IPS-15b (cell line): ENCODE data around the gene PLCD1.
A peak's percentile ranks its signal among the peaks of the same experiment; 100 is the strongest.
"Not testable (repeated sequence)": the region's sequence is repeated elsewhere in the genome, so short reads cannot be mapped to it uniquely, and the experiment has no call there.

ENCODE experiments used
- H3K27me3 ChIP-seq: one replicate; pipeline ENCODE4 v1.6.1; 2013; ENCODE audit warnings: low read length; ENCODE audit not compliant: control insufficient read depth, insufficient read depth
- H3K36me3 ChIP-seq: one replicate; pipeline ENCODE4 v1.6.1; 2013; ENCODE audit warnings: low read length; ENCODE audit not compliant: control insufficient read depth, insufficient read depth
- H3K4me1 ChIP-seq: one replicate; pipeline ENCODE4 v1.6.1; 2013; ENCODE audit warnings: mild to moderate bottlenecking, low read length; ENCODE audit not compliant: control insufficient read depth, insufficient read depth
- H3K4me3 ChIP-seq: one replicate; pipeline ENCODE4 v1.5.1; 2013; ENCODE audit warnings: low read depth, low read length
- H3K9ac ChIP-seq: one replicate; pipeline ENCODE4 v1.6.1; 2013; ENCODE audit warnings: low read depth, mild to moderate bottlenecking, low read length
- H3K9me3 ChIP-seq: one replicate; pipeline ENCODE4 v1.6.1; 2013; ENCODE audit warnings: mild to moderate bottlenecking, low read length; ENCODE audit not compliant: control insufficient read depth, insufficient read depth

PLCD1 gene

GRCh38 chr3:37993067-37993455 lies 36.4 kb downstream of the PLCD1 start:
- no peak overlapping the region for H3K4me3 ChIP-seq
- peaks cover 13% of the 10 kb centered on the region for H3K27me3 ChIP-seq
- peaks cover 5% of the 10 kb centered on the region for H3K4me1 ChIP-seq
- H3K9ac ChIP-seq, result no peak overlapping the region
- no peaks in the 10 kb centered on the region for H3K36me3 ChIP-seq
- H3K9me3 ChIP-seq, result no peaks in the 10 kb centered on the region

GRCh38 chr3:37992271-37993066 lies 37.0 kb downstream of the PLCD1 start:
- H3K36me3 ChIP-seq, result no peaks in the 10 kb centered on the region
- no peaks in the 10 kb centered on the region for H3K9me3 ChIP-seq
- H3K9ac ChIP-seq, result no peak overlapping the region
- peaks cover 5% of the 10 kb centered on the region for H3K4me1 ChIP-seq
- H3K27me3 ChIP-seq, result peaks cover 12% of the 10 kb centered on the region
- H3K4me3 ChIP-seq, result no peak overlapping the region

- no peaks in the 10 kb centered on the region for H3K9me3 ChIP-seq
- H3K4me3 ChIP-seq, result no peak overlapping the region
- peaks cover 12% of the 10 kb centered on the region for H3K27me3 ChIP-seq
- peaks cover 5% of the 10 kb centered on the region for H3K4me1 ChIP-seq
- H3K36me3 ChIP-seq, result no peaks in the 10 kb centered on the region
- H3K9ac ChIP-seq, result no peak overlapping the region
These were observed 37.6 kb downstream of the PLCD1 start for GRCh38 chr3:37991823-37992222.

- peak overlapping the region; percentile 26 for H3K4me3 ChIP-seq
- no peaks in the 10 kb centered on the region for H3K36me3 ChIP-seq
- H3K9me3 ChIP-seq, result no peaks in the 10 kb centered on the region
- peaks cover 5% of the 10 kb centered on the region for H3K4me1 ChIP-seq
- peaks cover 12% of the 10 kb centered on the region for H3K27me3 ChIP-seq
- H3K9ac ChIP-seq, result no peak overlapping the region
These were observed 38.3 kb downstream of the PLCD1 start for GRCh38 chr3:37991109-37991508.

- H3K27me3 ChIP-seq, result peaks cover 12% of the 10 kb centered on the region
- no peaks in the 10 kb centered on the region for H3K9me3 ChIP-seq
- no peaks in the 10 kb centered on the region for H3K36me3 ChIP-seq
- no peak within 1 kb of the TSS for H3K9ac ChIP-seq
- H3K4me3 ChIP-seq, result peak within 1 kb of the TSS; percentile 26
- H3K4me1 ChIP-seq, result peaks cover 5% of the 10 kb centered on the region
These were observed 38.9 kb downstream of the PLCD1 start, which contains the start of gene VILL for GRCh38 chr3:37990527-37990926. Gene VILL (plus strand): TSS chr3:37990786. CDS start chr3:37993673, 2,887 bp downstream.

GRCh38 chr3:37989821-37990480 lies 39.5 kb downstream of the PLCD1 start:
- Histone ChIP-seq H3K27me3 (peaks cover 12% of the 10 kb centered on the region), H3K9ac (no peak overlapping the region), H3K4me3 (no peak overlapping the region), H3K36me3 (no peaks in the 10 kb centered on the region), H3K9me3 (no peaks in the 10 kb centered on the region), H3K4me1 (peaks cover 5% of the 10 kb centered on the region)

GRCh38 chr3:37988931-37989525 lies 40.4 kb downstream of the PLCD1 start:
- H3K27me3 ChIP-seq, result peaks cover 12% of the 10 kb centered on the region
- H3K9me3 ChIP-seq, result no peaks in the 10 kb centered on the region
- H3K9ac ChIP-seq, result no peak overlapping the region
- H3K36me3 ChIP-seq, result no peaks in the 10 kb centered on the region
- H3K4me1 ChIP-seq, result no peaks in the 10 kb centered on the region
- H3K4me3 ChIP-seq, result no peak overlapping the region

- H3K4me1 ChIP-seq, H3K36me3 ChIP-seq, H3K9ac ChIP-seq, H3K4me3 ChIP-seq, H3K9me3 ChIP-seq: not testable (repeated sequence)
- H3K27me3 ChIP-seq, result peaks cover 12% of the 10 kb centered on the region
These were observed 41.1 kb downstream of the PLCD1 start for GRCh38 chr3:37988376-37988775.

GRCh38 chr3:37987751-37988179 lies 41.7 kb downstream of the PLCD1 start:
- Histone ChIP-seq H3K9me3 (no peaks in the 10 kb centered on the region), H3K4me1 (no peaks in the 10 kb centered on the region), H3K27me3 (peaks cover 9% of the 10 kb centered on the region), H3K36me3 (no peaks in the 10 kb centered on the region), H3K4me3 (no peak overlapping the region), H3K9ac (no peak overlapping the region)

- no peaks in the 10 kb centered on the region for H3K4me1 ChIP-seq
- H3K4me3 ChIP-seq, result no peak overlapping the region
- peaks cover 9% of the 10 kb centered on the region for H3K27me3 ChIP-seq
- H3K36me3 ChIP-seq, result no peaks in the 10 kb centered on the region
- H3K9ac ChIP-seq, result no peak overlapping the region
- H3K9me3 ChIP-seq, result no peaks in the 10 kb centered on the region
These were observed 42.1 kb downstream of the PLCD1 start for GRCh38 chr3:37987315-37987697.

- Histone ChIP-seq H3K4me1 (no peaks in the 10 kb centered on the region), H3K36me3 (no peaks in the 10 kb centered on the region), H3K4me3 (no peak overlapping the region), H3K27me3 (peaks cover 4% of the 10 kb centered on the region), H3K9me3 (no peaks in the 10 kb centered on the region), H3K9ac (no peak overlapping the region)
These were observed 42.7 kb downstream of the PLCD1 start for GRCh38 chr3:37986479-37987314.
